Mononuclear cell (primary cell): ENCODE data around the gene SLC10A7. TPM values are rescaled to one million over a fixed set of nuclear protein-coding genes. Genes with fewer than 3 reads are reported as not detected.

Experiments
- H3K27me3 ChIP-seq: 2 replicates; pipeline ENCODE4 v1.6.0; 2011; ENCODE audit warnings: low read length, control low read depth; ENCODE audit not compliant: insufficient read depth
- H3K4me1 ChIP-seq: 2 replicates; pipeline ENCODE4 v1.5.1; 2011; ENCODE audit warnings: mild to moderate bottlenecking, low read length, control low read depth; ENCODE audit not compliant: insufficient read depth
- H3K4me3 ChIP-seq: 2 replicates; pipeline ENCODE4 v1.5.1; 2011; ENCODE audit warnings: mild to moderate bottlenecking, low read length, moderate library complexity
- H3K9me3 ChIP-seq: 2 replicates; pipeline ENCODE4 v1.5.1; 2011; ENCODE audit warnings: low read depth, mild to moderate bottlenecking, control low read depth, low read length
- total RNA-seq: library from RNA; depleted of rRNA; stranded (reverse); fragments of >200 nt; gene quantifications from one replicate; pipeline ENCODE4 v1.2.3, GENCODE V29; 2012

SLC10A7 gene
- total RNA-seq, 1 donor: 12.8 TPM

- Histone ChIP-seq H3K4me1 (no peaks in the 10 kb centered on the region), H3K4me3 (no peak overlapping the region), H3K9me3 (no peaks in the 10 kb centered on the region), H3K27me3 (no peaks in the 10 kb centered on the region)
Observed at GRCh38 chr4:146437778-146438177, 84.0 kb downstream of the SLC10A7 start.

- Histone ChIP-seq H3K27me3 (no peaks in the 10 kb centered on the region), H3K9me3 (no peaks in the 10 kb centered on the region), H3K4me3 (no peak overlapping the region), H3K4me1 (no peaks in the 10 kb centered on the region)
Observed at GRCh38 chr4:146436423-146437162, 85.1 kb downstream of the SLC10A7 start.

GRCh38 chr4:146435962-146436361 is 85.8 kb downstream of the SLC10A7 start:
- Histone ChIP-seq H3K9me3 (no peaks in the 10 kb centered on the region), H3K27me3 (no peaks in the 10 kb centered on the region), H3K4me1 (no peaks in the 10 kb centered on the region), H3K4me3 (no peak overlapping the region)

GRCh38 chr4:146432065-146432464 is 89.7 kb downstream of the SLC10A7 start:
- no peaks in the 10 kb centered on the region for H3K4me1 ChIP-seq
- H3K9me3 ChIP-seq: no peaks in the 10 kb centered on the region
- H3K4me3 ChIP-seq: no peak overlapping the region
- H3K27me3 ChIP-seq: no peaks in the 10 kb centered on the region

- Histone ChIP-seq H3K4me1 (no peaks in the 10 kb centered on the region), H3K27me3 (no peaks in the 10 kb centered on the region), H3K4me3 (no peak overlapping the region), H3K9me3 (no peaks in the 10 kb centered on the region)
Observed at GRCh38 chr4:146428298-146428697, 93.4 kb downstream of the SLC10A7 start.

- no peak overlapping the region for H3K4me3 ChIP-seq
- H3K9me3 ChIP-seq: no peaks in the 10 kb centered on the region
- H3K27me3 ChIP-seq: no peaks in the 10 kb centered on the region
- H3K4me1 ChIP-seq: no peaks in the 10 kb centered on the region
Observed at GRCh38 chr4:146417822-146418221, 103.9 kb downstream of the SLC10A7 start.

- no peaks in the 10 kb centered on the region for H3K4me1 ChIP-seq
- H3K27me3 ChIP-seq: no peaks in the 10 kb centered on the region
- no peak overlapping the region for H3K4me3 ChIP-seq
- H3K9me3 ChIP-seq: no peaks in the 10 kb centered on the region
Observed at GRCh38 chr4:146415829-146416228, 105.9 kb downstream of the SLC10A7 start.

- Histone ChIP-seq H3K4me1 (no peaks in the 10 kb centered on the region), H3K4me3 (no peak overlapping the region), H3K27me3 (no peaks in the 10 kb centered on the region), H3K9me3 (no peaks in the 10 kb centered on the region)
Observed at GRCh38 chr4:146407669-146408084, 114.1 kb downstream of the SLC10A7 start.

GRCh38 chr4:146407257-146407656 is 114.5 kb downstream of the SLC10A7 start:
- no peak overlapping the region for H3K4me3 ChIP-seq
- no peaks in the 10 kb centered on the region for H3K27me3 ChIP-seq
- no peaks in the 10 kb centered on the region for H3K9me3 ChIP-seq
- H3K4me1 ChIP-seq: no peaks in the 10 kb centered on the region

- Histone ChIP-seq H3K4me3 (no peak overlapping the region), H3K9me3 (no peaks in the 10 kb centered on the region), H3K27me3 (no peaks in the 10 kb centered on the region), H3K4me1 (no peaks in the 10 kb centered on the region)
Observed at GRCh38 chr4:146401274-146401673, 120.5 kb downstream of the SLC10A7 start.

GRCh38 chr4:146398896-146399445 is 122.8 kb downstream of the SLC10A7 start:
- no peaks in the 10 kb centered on the region for H3K27me3 ChIP-seq
- no peaks in the 10 kb centered on the region for H3K9me3 ChIP-seq
- H3K4me1 ChIP-seq: no peaks in the 10 kb centered on the region
- H3K4me3 ChIP-seq: no peak overlapping the region

- Histone ChIP-seq H3K9me3 (no peaks in the 10 kb centered on the region), H3K27me3 (no peaks in the 10 kb centered on the region), H3K4me1 (no peaks in the 10 kb centered on the region), H3K4me3 (no peak overlapping the region)
Observed at GRCh38 chr4:146398404-146398803, 123.3 kb downstream of the SLC10A7 start.

- H3K9me3 ChIP-seq: no peaks in the 10 kb centered on the region
- no peaks in the 10 kb centered on the region for H3K4me1 ChIP-seq
- no peak overlapping the region for H3K4me3 ChIP-seq
- H3K27me3 ChIP-seq: no peaks in the 10 kb centered on the region
Observed at GRCh38 chr4:146389561-146389960, 132.2 kb downstream of the SLC10A7 start.

GRCh38 chr4:146382194-146382593 is 139.5 kb downstream of the SLC10A7 start:
- no peaks in the 10 kb centered on the region for H3K27me3 ChIP-seq
- no peaks in the 10 kb centered on the region for H3K9me3 ChIP-seq
- H3K4me3 ChIP-seq: no peak overlapping the region
- H3K4me1 ChIP-seq: no peaks in the 10 kb centered on the region

- Histone ChIP-seq H3K27me3 (no peaks in the 10 kb centered on the region), H3K4me3 (no peak overlapping the region), H3K4me1 (no peaks in the 10 kb centered on the region), H3K9me3 (no peaks in the 10 kb centered on the region)
Observed at GRCh38 chr4:146381263-146381872, 140.4 kb downstream of the SLC10A7 start.

- Histone ChIP-seq H3K4me3 (no peak overlapping the region), H3K4me1 (no peaks in the 10 kb centered on the region), H3K9me3 (no peaks in the 10 kb centered on the region), H3K27me3 (no peaks in the 10 kb centered on the region)
Observed at GRCh38 chr4:146379744-146380143, 142.0 kb downstream of the SLC10A7 start.
